UCSD-AML1 (cell line): ENCODE measurements around the gene UPK3B.
"Not testable (repeated sequence)": the region's sequence is repeated elsewhere in the genome, so short reads cannot be mapped to it uniquely, and the experiment has no call there.

ENCODE experiments used
- DNase-seq: peaks from one replicate; lab custom pipeline; 2025; ENCODE audit not compliant: unreplicated experiment; lab: John Stamatoyannopoulos, UW

The UPK3B gene

DNA sequence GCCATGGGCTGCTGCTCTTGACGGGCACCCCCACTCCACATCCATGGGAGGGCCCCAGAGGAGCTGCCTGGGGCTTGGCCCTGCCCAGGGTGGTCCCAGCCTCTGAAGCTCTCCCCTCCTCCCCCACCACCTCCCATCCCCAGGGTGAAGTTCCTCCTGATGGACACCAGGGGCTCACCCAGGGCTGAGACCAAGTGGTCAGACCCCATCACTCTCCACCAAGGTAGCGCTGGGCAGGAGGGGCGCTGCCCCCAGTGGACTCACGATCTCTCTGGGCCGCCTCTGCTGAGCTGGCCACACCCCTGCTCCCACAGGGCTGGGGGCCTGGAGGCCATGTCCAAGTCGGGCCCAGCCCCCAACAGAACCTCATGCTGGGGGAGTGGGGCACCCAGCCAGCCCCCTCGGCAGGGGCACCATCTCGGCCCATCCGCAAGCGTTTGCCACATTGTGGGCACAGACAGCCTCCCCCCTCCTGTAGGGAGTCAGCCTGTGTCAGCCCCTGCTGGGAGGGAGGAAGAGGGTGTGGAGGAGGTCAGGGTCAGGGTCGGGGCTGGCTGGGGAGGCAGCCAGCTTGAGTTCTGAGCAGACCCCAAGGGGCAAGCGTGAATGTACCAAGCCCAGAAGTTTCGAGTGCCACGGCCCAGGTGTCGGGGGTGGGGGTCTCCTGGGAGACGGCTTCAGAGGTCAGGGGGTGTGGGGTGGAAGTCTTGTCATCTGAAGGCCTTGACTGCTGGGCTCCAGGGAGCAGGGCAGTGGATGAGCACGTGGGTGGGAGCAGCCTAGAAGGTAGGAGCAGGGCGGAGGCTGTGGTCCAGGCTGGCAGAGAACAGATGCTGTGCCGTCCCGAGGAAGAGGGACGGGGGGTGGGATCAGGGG, 2.8 kb downstream of the UPK3B start:
- no peak for DNase-seq

DNA sequence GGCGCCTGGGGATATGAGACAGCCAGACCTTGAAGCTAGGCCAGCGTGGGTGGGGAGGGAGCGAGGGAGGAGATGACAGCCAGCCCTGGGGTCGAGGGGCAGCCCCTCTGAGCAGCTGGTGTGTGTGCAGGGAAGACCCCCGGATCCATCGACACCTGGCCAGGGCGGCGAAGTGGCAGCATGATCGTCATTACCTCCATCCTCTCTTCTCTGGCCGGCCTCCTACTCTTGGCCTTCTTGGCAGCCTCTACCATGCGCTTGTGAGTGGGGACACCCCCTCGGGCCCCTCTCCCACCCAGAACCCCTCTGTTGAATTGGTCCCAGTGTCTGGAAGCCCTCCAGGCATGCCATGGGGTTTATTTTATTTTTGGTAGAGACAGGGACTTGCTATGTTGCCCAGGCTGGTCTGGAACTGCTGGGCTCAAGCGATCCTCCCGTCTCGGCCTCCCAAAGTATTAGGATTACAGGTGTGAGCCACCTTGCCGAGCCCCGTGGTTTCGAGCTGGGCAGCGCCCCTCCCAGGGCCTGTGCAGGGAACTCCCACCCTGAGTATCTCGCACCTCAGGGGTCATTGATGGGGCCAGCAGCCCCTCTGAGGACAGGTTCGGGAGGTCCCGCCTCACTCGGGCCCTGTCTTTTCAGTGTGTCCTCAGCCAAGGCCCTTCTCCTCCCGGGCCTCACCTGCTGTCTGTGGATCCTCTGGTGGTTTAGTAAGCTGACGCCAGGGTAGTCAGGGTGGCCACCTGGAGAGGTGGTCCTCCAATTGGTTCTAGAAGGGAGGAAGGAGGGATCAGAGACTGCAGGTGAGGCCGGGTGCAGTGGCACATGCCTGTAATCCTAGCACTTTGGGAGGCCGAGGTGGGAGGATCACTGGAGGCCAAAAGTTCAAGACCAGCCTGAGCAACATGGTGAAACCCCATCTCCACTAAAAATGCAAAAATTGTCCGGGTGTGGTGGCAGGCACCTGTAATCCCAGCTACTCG, 3.8 kb downstream of the UPK3B start:
- DNase-seq = no peak

DNA sequence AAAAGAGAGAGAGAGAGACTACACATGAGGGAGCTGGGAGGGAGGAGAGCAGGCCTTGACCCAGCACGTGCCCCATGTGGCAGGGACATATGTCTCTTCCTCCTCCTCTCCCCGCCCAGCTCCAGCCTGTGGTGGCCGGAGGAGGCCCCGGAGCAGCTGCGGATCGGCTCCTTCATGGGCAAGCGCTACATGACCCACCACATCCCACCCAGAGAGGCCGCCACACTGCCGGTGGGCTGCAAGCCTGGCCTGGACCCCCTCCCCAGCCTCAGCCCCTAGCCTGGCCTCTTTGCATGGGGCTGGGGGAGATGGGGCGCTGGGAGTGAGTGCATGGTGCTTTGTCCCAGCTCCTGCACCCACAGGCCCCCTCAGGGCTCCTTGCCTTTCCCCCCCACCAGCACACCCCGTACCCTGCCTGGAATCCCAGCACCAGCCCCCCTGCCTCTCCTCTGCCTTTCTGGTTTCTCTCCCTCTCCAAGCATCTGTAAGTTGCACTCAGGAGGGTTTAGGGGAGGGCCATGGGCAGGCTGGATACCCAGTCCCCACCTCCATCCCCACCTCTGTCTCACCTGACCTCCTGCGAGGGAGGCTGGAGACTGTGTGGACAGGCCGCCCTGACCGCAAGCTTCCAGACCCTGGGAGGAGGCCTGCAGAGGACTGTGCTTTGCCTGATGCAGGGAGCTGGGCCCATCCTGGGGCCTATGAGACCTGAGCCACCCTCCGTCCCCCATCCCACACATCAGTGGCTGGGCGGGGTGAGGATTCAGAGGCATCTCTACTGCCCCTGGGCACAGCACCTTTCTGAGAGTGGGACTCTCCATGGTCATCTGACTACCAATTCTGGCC, 4.8 kb downstream of the UPK3B start:
- DNase-seq = no peak

DNA sequence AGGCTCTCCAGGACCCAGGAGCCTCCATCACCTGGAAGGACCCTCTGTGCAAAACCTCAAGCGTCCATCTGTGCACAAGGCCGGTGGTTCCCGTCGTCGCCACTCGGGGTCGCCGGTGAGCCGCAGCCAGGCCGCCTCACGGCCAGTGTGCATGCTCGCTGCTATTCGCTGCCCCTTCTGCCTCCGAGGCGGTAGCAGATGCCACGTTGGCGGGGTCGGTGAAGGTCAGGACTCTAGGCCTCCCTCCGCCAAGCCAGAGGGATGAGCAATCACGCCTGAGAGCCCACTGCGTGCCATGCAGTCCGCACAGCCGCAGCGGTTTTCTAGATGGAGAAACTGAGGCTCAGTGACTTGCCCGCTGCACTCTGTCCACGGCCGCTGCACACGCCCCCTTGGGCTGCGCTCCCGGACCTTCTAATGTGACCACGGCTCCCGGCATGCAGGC, 5.7 kb downstream of the UPK3B start:
- peak; percentile 27 for DNase-seq

DNA sequence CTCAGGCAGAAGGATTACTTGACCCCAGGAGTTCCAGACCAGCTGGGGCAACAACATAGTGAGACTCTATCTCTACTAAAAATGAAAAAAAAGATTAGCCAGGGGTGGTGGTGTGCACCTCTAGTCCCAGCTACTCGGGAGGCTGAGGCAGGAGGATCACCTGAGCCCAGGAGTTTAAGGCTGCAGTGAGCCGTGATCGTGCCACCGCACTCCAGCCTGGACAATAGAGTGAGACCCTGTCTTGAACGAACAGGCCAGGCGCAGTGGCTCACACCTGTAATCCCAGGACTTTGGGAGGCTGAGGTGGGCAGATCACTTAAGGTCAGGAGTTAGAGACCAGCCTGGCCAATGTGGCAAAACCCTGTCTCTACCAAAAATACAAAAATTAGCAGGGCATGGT, 6.6 kb downstream of the UPK3B start:
- not testable (repeated sequence) for DNase-seq

DNA sequence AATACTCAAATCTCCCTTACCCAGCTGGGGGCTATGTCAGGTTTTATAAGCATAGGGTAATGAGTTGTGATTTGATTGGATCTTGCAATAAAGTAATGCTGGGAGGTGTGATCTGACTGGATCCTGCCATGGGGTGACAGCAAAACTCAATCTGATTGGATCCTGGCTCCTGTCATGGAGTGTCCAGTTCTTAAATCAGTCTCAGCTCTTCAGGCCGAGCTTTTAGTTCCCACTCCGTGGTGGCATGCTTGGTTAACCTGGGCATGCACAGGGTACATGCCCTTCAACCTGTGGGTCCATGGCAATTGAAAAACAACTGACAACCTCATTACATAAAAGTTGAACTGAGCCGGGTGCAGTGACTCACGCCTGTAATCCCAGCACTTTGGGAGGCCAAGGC, 15.8 kb downstream of the UPK3B start:
- not testable (repeated sequence) for DNase-seq

DNA sequence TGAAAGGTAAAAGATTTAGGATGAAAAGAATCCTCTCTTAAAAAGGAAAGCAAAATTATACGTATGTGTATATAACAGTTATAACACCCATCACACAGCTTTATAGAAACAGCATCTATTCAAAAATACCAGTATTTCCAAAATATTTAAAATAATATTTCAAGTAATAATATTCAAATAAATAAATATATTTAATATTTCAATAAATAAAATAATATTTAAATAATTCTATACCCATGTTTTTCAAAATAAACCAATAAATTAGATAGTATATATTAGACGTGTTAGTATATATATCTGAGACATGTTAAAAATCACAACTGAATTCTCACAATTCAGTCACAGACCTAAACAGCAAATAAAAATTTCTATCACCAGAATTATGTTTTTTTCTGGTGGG, 21.3 kb downstream of the UPK3B start:
- DNase-seq = not testable (repeated sequence)

DNA sequence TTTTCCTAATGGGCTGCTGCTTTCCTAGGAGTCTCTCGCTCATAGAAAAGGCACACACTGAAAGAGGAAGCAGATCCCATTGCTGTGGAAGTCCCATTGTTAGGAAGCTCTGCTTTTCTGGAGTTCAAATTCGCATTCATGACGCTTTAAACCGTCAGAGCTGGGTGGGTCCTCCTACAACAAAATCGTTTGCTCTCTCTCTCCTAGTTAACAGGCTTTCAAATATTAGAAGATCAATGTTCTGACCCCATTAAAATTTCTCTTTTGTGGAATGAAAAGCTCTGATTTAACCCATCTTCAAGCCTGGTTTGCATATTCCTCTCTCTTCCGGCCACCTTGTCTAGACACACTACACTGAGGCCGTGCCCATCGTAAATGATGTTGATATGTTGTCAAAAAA, 32.8 kb downstream of the UPK3B start, which contains the start of gene SPDYE16:
TSS of gene SPDYE16 (minus strand) at position 101 of the 400 bp plus-strand sequence. CDS start 1,838 bp downstream, outside the sequence.
- DNase-seq = not testable (repeated sequence)

DNA sequence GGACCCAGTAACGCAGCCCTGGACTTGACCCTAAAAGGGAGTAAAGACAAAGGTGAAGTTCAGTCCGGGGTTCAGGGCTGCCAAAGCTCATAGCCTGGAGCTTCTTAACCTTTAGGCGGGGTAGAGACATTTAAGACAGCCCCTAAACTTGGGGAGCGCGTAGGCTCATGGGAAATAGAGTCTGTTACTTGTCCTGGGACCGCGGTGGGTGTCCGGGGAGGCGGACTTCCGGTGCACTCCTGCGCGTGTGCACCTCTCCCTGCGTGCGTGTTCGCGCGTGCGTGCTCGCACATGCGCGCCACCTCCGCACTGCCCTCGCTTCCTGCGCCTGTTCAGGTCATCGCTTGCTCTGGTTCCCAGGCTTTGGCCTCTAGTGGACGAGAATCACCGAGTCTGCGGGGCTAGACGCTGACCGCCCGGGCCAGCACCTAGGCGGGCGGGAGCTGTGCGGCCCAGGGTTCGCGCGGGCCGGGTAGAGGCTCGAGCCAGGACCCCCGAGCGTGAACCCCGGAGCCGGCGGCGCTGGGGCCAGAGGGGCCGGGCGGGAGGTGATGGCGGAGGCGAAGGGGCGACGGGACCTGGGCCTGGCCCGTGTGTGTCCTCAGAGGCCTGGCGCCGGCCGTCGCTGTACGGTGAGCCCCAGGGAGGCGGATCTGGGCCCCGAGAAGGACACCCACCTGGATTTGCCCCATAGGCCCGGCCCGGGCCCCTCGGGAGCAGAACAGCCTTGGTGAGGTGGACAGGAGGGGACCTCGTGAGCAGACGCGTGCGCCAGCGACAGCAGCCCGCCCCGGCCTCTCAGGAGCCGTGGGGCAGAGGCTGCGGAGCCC, 38.9 kb downstream of the UPK3B start:
- DNase-seq = peak; percentile 83

DNA sequence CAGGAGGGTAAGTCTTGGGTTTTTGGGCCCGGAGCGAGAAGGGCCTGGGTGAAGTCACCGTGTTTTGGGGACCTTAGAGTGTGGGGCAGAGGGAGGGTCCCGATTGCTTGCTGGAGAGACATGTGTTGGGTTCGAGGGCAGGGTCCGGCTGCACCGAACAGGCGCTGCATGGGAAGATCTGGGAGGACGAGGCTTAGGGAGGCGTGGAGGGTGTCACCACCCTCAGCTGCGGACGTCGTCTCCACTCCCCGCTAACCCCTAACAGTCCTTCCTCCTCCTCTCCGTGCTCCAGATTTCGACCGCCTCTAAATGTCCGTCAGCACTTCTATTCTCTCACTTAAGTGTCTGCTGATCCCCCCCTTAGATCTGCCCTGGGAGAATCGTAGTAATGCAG, 39.5 kb downstream of the UPK3B start:
- DNase-seq = not testable (repeated sequence)

DNA sequence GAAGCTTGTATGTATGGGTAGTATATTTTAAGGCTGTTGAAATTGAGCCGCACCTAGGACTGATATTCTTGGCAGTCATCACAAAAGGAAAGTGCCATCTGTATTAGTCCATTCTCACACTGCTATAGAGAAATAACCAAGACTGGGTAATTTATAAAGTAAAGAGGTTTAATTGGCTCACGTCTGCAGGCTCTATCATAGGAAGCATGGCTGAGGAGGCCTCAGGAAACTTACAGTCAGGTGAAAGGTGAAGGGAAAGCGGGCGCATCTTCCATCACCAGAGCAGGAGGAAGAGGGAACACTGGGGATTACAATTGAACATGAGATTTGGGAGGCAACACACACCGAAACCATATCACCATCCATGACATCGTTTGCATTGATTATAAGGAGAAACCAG, 41.6 kb downstream of the UPK3B start:
- DNase-seq = not testable (repeated sequence)

DNA sequence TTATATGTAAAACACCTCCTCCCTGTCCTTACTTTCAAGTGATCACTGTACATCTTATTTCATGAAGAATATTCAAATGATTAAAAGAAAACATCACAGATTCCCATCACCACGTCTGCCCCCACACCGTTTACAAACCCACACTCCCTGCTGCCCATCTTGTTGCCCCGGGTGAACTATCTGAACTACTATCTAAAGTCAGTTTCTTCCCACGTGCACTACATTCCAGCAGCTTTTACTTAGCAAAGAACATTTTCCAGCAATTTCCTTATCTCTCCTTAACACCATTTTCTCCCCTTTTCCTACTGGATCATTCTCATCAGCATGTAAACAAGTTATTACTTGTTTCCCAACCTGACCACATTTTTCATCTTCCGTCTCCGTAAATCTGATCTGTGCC, 49.3 kb downstream of the UPK3B start:
- not testable (repeated sequence) for DNase-seq

DNA sequence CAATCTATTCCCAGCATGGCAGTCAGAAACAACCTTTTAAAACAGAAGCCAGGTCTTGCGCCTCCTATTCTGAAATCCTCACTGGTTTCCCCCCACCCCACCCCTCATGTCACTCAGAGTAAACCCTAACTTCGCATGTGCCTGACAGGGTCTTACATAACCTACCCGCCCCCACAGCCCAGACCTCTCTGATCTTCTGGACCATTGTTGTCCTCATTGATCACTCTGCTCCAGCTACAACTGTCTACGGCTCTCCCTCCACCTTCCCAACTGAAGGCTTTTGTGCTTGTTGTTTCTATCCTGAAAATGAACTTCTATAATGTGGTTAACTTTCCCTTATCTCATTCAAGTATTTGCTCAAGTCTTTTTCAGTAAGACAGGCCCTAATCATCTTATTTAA, 49.8 kb downstream of the UPK3B start:
- not testable (repeated sequence) for DNase-seq

DNA sequence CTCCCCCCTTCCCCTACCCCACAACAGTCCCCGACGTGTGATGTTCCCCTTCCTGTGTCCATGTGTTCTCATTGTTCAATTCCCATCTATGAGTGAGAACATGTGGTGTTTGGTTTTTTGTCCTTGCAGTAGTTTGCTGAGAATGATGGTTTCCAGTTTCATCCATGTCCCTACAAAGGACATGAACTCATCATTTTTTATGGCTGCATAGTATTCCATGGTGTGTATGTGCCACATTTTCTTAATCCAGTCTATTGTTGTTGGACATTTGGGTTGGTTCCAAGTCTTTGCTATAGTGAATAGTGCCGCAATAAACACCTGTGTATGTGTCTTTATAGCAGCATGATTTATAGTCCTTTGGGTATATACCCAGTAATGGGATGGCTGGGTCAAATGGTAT, 51.0 kb downstream of the UPK3B start:
- not testable (repeated sequence) for DNase-seq

DNA sequence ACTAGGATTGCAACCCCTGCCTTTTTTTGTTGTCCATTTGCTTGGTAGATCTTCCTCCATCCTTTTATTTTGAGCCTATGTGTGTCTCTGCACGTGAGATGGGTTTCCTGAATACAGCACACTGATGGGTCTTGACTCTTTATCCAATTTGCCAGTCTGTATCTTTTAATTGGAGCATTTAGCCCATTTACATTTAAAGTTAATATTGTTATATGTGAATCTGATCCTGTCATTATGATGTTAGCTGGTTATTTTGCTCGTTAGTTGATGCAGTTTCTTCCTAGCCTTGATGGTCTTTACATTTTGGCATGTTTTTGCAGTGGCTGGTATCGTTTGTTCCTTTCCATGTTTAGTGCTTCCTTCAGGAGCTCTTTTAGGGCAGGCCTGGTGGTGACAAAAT, 54.6 kb downstream of the UPK3B start:
- DNase-seq = not testable (repeated sequence)
